MM.1S (cell line): ENCODE data around the gene CEP85.

Experiments used
- DNase-seq: peaks from one replicate; pipeline ENCODE4 v3.0.0-alpha.2; 2015
- H2AFZ ChIP-seq: fragments of 300-600 bp; sonication (generic); 2 replicates; pipeline ENCODE4 v1.6.0; 2016; ENCODE audit warnings: antibody characterized with exemption, low read length
- H3F3A ChIP-seq: fragments of 300-600 bp; sonication (generic); 2 replicates; pipeline ENCODE4 v1.6.1; 2016; ENCODE audit warnings: mild to moderate bottlenecking, antibody characterized with exemption, low read length, moderate library complexity, mixed read lengths; ENCODE audit not compliant: insufficient read depth
- H3K27ac ChIP-seq: fragments of 300-600 bp; sonication (generic); 2 replicates; pipeline ENCODE4 v1.5.1; 2016; ENCODE audit warnings: mild to moderate bottlenecking, low read length
- H3K27me3 ChIP-seq: fragments of 300-600 bp; sonication (generic); replicated peaks from 2 replicates; pipeline ENCODE4 v1.6.0; 2016; ENCODE audit warnings: low read length; ENCODE audit not compliant: insufficient read depth
- H3K36me3 ChIP-seq: fragments of 300-600 bp; sonication (generic); replicated peaks from 2 replicates; pipeline ENCODE4 v1.6.1; 2016; ENCODE audit warnings: mild to moderate bottlenecking, low read length, mixed read lengths; ENCODE audit not compliant: insufficient read depth
- H3K4me1 ChIP-seq: fragments of 300-600 bp; sonication (generic); 2 replicates; pipeline ENCODE4 v1.6.1; 2016; ENCODE audit warnings: low read length, mixed read lengths
- H3K4me2 ChIP-seq: fragments of 300-600 bp; sonication (generic); 2 replicates; pipeline ENCODE4 v1.6.0; 2016; ENCODE audit warnings: low read depth, low read length
- H3K4me3 ChIP-seq: fragments of 300-600 bp; sonication (generic); 2 replicates; pipeline ENCODE4 v1.5.1; 2016; ENCODE audit warnings: low read length, mixed read lengths
- H3K79me2 ChIP-seq: fragments of 300-600 bp; sonication (generic); 2 replicates; pipeline ENCODE4 v1.6.1; 2016; ENCODE audit warnings: mixed run types, low read length, mixed read lengths
- H3K9ac ChIP-seq: fragments of 300-600 bp; sonication (generic); 2 replicates; pipeline ENCODE4 v1.6.1; 2016; ENCODE audit warnings: low read length, mixed read lengths
- H3K9me2 ChIP-seq: fragments of 300-600 bp; sonication (generic); replicated peaks from 2 replicates; pipeline ENCODE4 v1.6.1; 2016; ENCODE audit warnings: mild to moderate bottlenecking, low read length, mixed read lengths; ENCODE audit not compliant: insufficient read depth
- H3K9me3 ChIP-seq: fragments of 300-600 bp; sonication (generic); replicated peaks from 2 replicates; pipeline ENCODE4 v1.6.1; 2016; ENCODE audit warnings: mild to moderate bottlenecking, low read length, mixed read lengths; ENCODE audit not compliant: insufficient read depth
- H4K20me1 ChIP-seq: fragments of 300-600 bp; sonication (generic); 2 replicates; pipeline ENCODE4 v1.6.1; 2016; ENCODE audit warnings: mild to moderate bottlenecking, low read length, moderate library complexity, mixed read lengths; ENCODE audit not compliant: insufficient read depth
- CTCF ChIP-seq: fragments of 300-600 bp; sonication (generic); IDR thresholded peaks from 2 replicates; pipeline ENCODE4 v1.5.1; 2016; ENCODE audit warnings: antibody characterized with exemption, low read length, mixed read lengths
- EZH2 ChIP-seq: fragments of 300-600 bp; sonication (generic); optimal IDR thresholded peaks from 2 replicates; pipeline ENCODE3; 2017; ENCODE audit warnings: low read depth, mild to moderate bottlenecking, antibody characterized with exemption, low read length, mixed read lengths
- EZH2phosphoT487 ChIP-seq: fragments of 300-600 bp; sonication (generic); IDR thresholded peaks from 2 replicates; pipeline ENCODE4 v1.6.1; 2018; ENCODE audit warnings: antibody characterized with exemption, low read length

Gene CEP85

GRCh38 chr1:26277719-26278118 is 43.7 kb downstream of the CEP85 start:
- H3K4me3 ChIP-seq: no peak overlapping the region
- no peak overlapping the region for H3K27ac ChIP-seq
- peaks cover 14% of the 10 kb centered on the region for H3K36me3 ChIP-seq
- H3K9me2 ChIP-seq: no peaks in the 10 kb centered on the region
- H3F3A ChIP-seq: peaks cover 23% of the 10 kb centered on the region
- no peaks in the 10 kb centered on the region for H3K27me3 ChIP-seq
- peaks cover 16% of the 10 kb centered on the region for H3K4me1 ChIP-seq
- no peaks in the 10 kb centered on the region for H4K20me1 ChIP-seq
- H2AFZ ChIP-seq: no peak overlapping the region
- peaks cover 25% of the 10 kb centered on the region for H3K79me2 ChIP-seq
- H3K9ac ChIP-seq: no peak overlapping the region
- H3K9me3 ChIP-seq: no peaks in the 10 kb centered on the region
- TF ChIP-seq EZH2 (no peak), CTCF (no peak), EZH2phosphoT487 (no peak)
- no peak overlapping the region for H3K4me2 ChIP-seq
- DNase-seq: no peak

GRCh38 chr1:26278303-26278702 is 44.3 kb downstream of the CEP85 start:
- H3K4me2 ChIP-seq: no peak overlapping the region
- H3K79me2 ChIP-seq: peaks cover 25% of the 10 kb centered on the region
- no peak overlapping the region for H3K9ac ChIP-seq
- H3K4me3 ChIP-seq: no peak overlapping the region
- no peaks in the 10 kb centered on the region for H3K9me3 ChIP-seq
- H3F3A ChIP-seq: peaks cover 23% of the 10 kb centered on the region
- no peaks in the 10 kb centered on the region for H3K9me2 ChIP-seq
- H3K36me3 ChIP-seq: peaks cover 14% of the 10 kb centered on the region
- peaks cover 16% of the 10 kb centered on the region for H3K4me1 ChIP-seq
- no peaks in the 10 kb centered on the region for H4K20me1 ChIP-seq
- no peak overlapping the region for H2AFZ ChIP-seq
- no peak for DNase-seq
- TF ChIP-seq EZH2 (no peak), EZH2phosphoT487 (no peak), CTCF (no peak)
- H3K27me3 ChIP-seq: no peaks in the 10 kb centered on the region
- no peak overlapping the region for H3K27ac ChIP-seq

DNA sequence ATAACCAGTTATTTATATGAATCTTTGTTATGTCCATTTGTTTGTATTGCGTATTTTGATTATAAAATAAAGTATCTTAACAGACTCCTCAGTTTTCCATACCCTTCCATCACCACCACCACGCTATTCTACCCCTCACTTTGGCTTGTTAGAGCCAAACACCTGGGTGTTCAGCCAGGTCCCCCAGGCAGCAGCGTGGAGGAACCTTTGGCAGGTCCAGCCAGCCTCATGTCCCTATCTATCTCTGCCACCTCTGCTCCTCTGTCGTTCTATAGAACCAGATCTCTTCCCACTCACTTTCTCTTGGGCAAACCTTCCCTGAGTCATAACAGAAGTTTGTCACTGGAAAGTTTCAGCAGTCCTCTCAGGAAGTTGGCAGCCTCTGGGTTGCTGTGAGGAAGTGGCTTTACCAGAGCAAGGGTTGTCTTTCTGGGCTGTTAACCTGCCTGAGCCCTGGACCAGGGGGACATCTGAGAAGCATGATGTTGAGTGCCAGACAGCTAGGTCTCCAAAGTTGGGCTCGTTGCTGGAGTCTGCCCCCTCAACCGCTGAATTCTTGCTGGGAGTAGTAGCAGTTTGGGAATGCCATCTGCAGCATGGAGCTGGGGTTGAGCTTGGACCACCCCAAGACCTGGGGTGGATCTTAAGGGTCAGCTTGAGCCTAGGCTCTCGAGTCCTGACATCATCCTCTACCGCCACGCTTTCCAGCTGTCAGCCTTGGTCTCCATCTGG is 44.9 kb downstream of the CEP85 start:
- no peaks in the 10 kb centered on the region for H3K27me3 ChIP-seq
- H3K27ac ChIP-seq: peak overlapping the region; percentile 48; the same call in 1 of the 2 replicates
- H3K36me3 ChIP-seq: peaks cover 14% of the 10 kb centered on the region
- H3K4me1 ChIP-seq: peaks cover 16% of the 10 kb centered on the region
- DNase-seq: no peak
- H3K4me2 ChIP-seq: peak overlapping the region; percentile 95
- peaks cover 23% of the 10 kb centered on the region for H3F3A ChIP-seq
- no peaks in the 10 kb centered on the region for H4K20me1 ChIP-seq
- H3K9me3 ChIP-seq: no peaks in the 10 kb centered on the region
- H3K79me2 ChIP-seq: peaks cover 25% of the 10 kb centered on the region
- no peak overlapping the region for H2AFZ ChIP-seq
- H3K9ac ChIP-seq: peak overlapping the region; percentile 79
- peak overlapping the region; percentile 86 for H3K4me3 ChIP-seq
- TF ChIP-seq EZH2phosphoT487 (no peak), EZH2 (no peak), CTCF (no peak)
- H3K9me2 ChIP-seq: no peaks in the 10 kb centered on the region
